T-cell (primary cell): ENCODE measurements around the gene TRIM32. TPM values are rescaled to one million over a fixed set of nuclear protein-coding genes. Genes with fewer than 3 reads are reported as not detected.

Experiments used
- ATAC-seq, 4 experiments: fragments of 200-7000 bp in 3 of 4; fragments of 150-1000 bp in 1 of 4; cut with Tn5 transposase; replicated peaks in 1 of 4; 1 replicate in 3 of 4; 2 replicates in 1 of 4; pipeline ENCODE4 v1.10.0; 2021; ENCODE audit warnings: moderate library complexity in 3 of 4, mild to moderate bottlenecking in 2 of 4, moderate number of reproducible peaks in 1 of 4
- CTCF ChIA-PET, 2 donors: fragments of 300-600 bp; sonication (Branson Sonifier 250); formaldehyde crosslinking; loops; one replicate each; lab custom pipeline; 2022; ENCODE audit warnings: antibody characterized with exemption in 2 of 2; lab: Charles Lee
- POLR2A ChIA-PET, 2 donors: fragments of 300-600 bp; sonication (Branson Sonifier 250); formaldehyde crosslinking; loops; one replicate each; lab custom pipeline; 2022; ENCODE audit warnings: antibody characterized with exemption in 2 of 2; lab: Charles Lee
- DNase-seq, 35 experiments: peaks; one replicate each; pipeline versions ENCODE4 v3.0.0 to v3.0.0-alpha.2; 2013 to 2023
- H3K27ac ChIP-seq: one replicate; pipeline ENCODE4 v1.5.1; 2013; ENCODE audit warnings: low read length
- H3K27me3 ChIP-seq, 2 experiments: replicated peaks in 1 of 2; 1 replicate in 1 of 2; 2 replicates in 1 of 2; pipeline versions ENCODE4 v1.6.1 to v1.7.0; 2013; ENCODE audit warnings: low read length in 1 of 2, mixed read lengths in 1 of 2; ENCODE audit not compliant: control insufficient read depth in 2 of 2, insufficient read depth in 2 of 2; ENCODE audit errors: extremely low read depth in 1 of 2
- H3K36me3 ChIP-seq, 2 donors: 1 replicate in 1 of 2; 2 replicates in 1 of 2; pipeline versions ENCODE4 v1.6.1 to v1.7.0; 2013; ENCODE audit warnings: low read length in 1 of 2; ENCODE audit not compliant: control insufficient read depth in 2 of 2, insufficient read depth in 1 of 2; ENCODE audit errors: extremely low read depth in 1 of 2
- H3K4me1 ChIP-seq, 2 experiments: 1 replicate in 1 of 2; 2 replicates in 1 of 2; pipeline versions ENCODE4 v1.6.1 to v1.7.0; 2013; ENCODE audit warnings: low read length in 2 of 2, mixed read lengths in 1 of 2; ENCODE audit not compliant: insufficient read depth in 2 of 2, control insufficient read depth in 1 of 2; ENCODE audit errors: extremely low read depth in 1 of 2
- H3K4me3 ChIP-seq, 2 donors: 1 replicate in 1 of 2; 2 replicates in 1 of 2; pipeline versions ENCODE4 v1.5.1 to v1.7.0; 2013; ENCODE audit warnings: mild to moderate bottlenecking in 2 of 2, low read length in 1 of 2, moderate library complexity in 1 of 2; ENCODE audit not compliant: control insufficient read depth in 1 of 2; ENCODE audit errors: extremely low read depth in 1 of 2
- H3K9me3 ChIP-seq: 2 replicates; pipeline ENCODE4 v1.7.0; 2013
- H3K27ac Mint-ChIP-seq, 2 donors: one replicate each; pipeline ENCODE4 v1.8.0; 2020 to 2021; ENCODE audit warnings: mild to moderate bottlenecking in 2 of 2, mixed read lengths in 2 of 2
- H3K27me3 Mint-ChIP-seq, 2 donors: one replicate each; pipeline ENCODE4 v1.8.0; 2021 to 2022; ENCODE audit warnings: mixed read lengths in 2 of 2
- H3K36me3 Mint-ChIP-seq: one replicate; pipeline ENCODE4 v1.8.0; 2021; ENCODE audit warnings: mixed read lengths
- H3K4me1 Mint-ChIP-seq, 3 donors: one replicate each; pipeline ENCODE4 v1.8.0; 2020 to 2022; ENCODE audit warnings: mixed read lengths in 3 of 3, mild to moderate bottlenecking in 1 of 3
- H3K4me3 Mint-ChIP-seq, 3 donors: one replicate each; pipeline ENCODE4 v1.8.0; 2020 to 2022; ENCODE audit warnings: mild to moderate bottlenecking in 3 of 3, mixed read lengths in 3 of 3, moderate library complexity in 3 of 3
- H3K9me3 Mint-ChIP-seq, 3 donors: one replicate each; pipeline ENCODE4 v1.8.0; 2020 to 2022; ENCODE audit warnings: mixed read lengths in 3 of 3
- WGBS: methylation state at CpG from one replicate; pipeline ENCODE4 v1.1.5; 2013; ENCODE audit warnings: missing lambda C conversion rate; ENCODE audit not compliant: insufficient coverage; 5-methylcytosine and 5-hydroxymethylcytosine counted together
- total RNA-seq, 35 experiments: library from RNA in 6 of 35; stranded (reverse) in 6 of 35; fragments of 120-200 nt in 1 of 35; gene quantifications; one replicate each; pipeline versions ENCODE4 v1.2.1 to v1.2.4 and lab custom pipeline; 2013 to 2026

Gene TRIM32
- total RNA-seq, 5 donors from 2014 or later (not counting 1 experiment from before 2014, with no cell fraction given): 7.7 to 23.4 (median 19.8) TPM

DNA sequence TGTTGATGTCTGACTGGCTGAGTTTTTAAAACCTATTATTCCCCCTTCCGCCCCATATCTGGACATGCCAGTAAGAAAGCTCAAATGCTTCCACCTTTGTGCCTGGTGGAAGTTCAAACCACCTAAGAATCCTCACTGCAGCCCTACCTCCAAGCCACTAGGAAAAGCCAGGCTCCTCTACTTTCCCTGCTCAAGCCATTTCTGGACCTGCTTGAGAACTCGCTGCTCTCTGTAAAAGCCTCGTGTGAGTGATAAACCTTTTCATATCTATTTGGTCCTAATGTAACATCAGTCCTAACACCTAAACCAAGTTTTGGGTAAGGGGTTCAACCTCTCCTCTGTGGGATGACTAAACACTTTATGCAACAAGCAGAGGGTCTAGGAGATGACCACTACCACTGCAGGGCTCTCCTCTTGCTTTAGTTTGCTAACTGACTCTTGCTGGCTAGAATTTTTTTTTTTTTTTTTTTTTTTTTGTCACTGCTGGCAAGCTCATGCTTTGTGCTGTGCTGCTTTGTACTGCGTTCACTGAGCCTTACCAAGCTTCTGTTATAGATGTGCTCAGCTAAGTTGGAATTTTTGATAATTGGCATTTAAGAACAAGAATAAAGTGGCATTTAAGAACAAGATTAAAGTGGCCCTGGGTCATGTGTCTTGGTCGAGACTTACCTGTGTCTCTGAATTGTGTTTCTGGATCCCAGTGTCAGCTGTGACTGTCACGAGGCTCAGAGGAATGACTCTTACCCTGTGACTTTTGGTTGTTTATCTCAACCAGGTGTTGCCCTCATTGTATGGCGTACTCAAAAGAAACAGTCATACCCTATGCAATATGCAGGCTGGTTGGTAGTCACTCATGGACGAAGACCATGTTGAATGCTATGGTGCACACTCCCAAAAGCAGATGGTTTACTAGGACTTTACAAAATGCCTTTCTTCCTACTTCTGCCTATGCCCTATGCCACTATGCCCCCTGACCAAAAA, 19.5 kb downstream of the TRIM32 start:
- WGBS: 97% methylated on average over 5 of the region's 8 CpGs
- H3K4me3 Mint-ChIP-seq: no peak overlapping the region
- Histone ChIP-seq H3K27me3 (no peaks in the 10 kb centered on the region), H3K36me3 (no peaks in the 10 kb centered on the region), H3K9me3 (no peaks in the 10 kb centered on the region), H3K4me3 (no peak overlapping the region), H3K27ac (no peak overlapping the region), H3K4me1 (peaks cover 0 to 7% of the 10 kb centered on the region in 2 experiments)
- peaks cover 0 to 2% (median 0%) of the 10 kb centered on the region in 3 donors for H3K9me3 Mint-ChIP-seq
- H3K4me1 Mint-ChIP-seq: peaks cover 10 to 11% (median 10%) of the 10 kb centered on the region in 3 donors
- no peak overlapping the region for H3K27ac Mint-ChIP-seq
- POLR2A ChIA-PET: interaction anchor here in 1 of 2 donors (0.6 kb wide), 1 partner anchor 16 kb away, joined by 11 read pairs; no protein-coding TSS in a partner anchor
- H3K36me3 Mint-ChIP-seq: peaks cover 21% of the 10 kb centered on the region
- H3K27me3 Mint-ChIP-seq: no peaks in the 10 kb centered on the region
- CTCF ChIA-PET: no interaction called here
- no peak for ATAC-seq
- DNase-seq: no peak

DNA sequence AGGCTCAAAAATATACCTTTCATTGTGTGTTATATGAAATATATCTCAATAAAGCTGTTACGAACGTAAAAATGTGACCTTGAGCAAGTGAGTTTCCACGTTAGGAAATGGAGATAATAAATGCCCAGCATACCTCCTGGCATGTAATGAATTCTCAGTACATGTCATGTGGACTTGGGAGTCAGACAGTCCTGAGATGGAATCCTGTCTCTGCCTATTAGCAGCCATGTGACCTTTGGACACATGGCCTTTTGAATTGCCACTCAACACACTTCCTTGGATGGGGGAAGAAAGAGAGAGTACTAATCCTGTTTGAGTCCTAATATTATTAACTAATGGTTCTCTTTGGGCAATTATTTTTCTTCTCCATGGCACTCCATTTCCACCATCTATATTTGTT, 25.7 kb downstream of the TRIM32 start:
- ChIA-PET CTCF (no interaction called here), POLR2A (no interaction called here)
- DNase-seq (no peak), ATAC-seq (no peak)
- WGBS: 86% methylated on average over 3 of the region's 3 CpGs
- peaks cover 0 to 5% (median 2%) of the 10 kb centered on the region in 3 donors for H3K4me1 Mint-ChIP-seq
- no peak overlapping the region for H3K4me3 Mint-ChIP-seq
- Histone ChIP-seq H3K27ac (no peak overlapping the region), H3K27me3 (no peaks in the 10 kb centered on the region), H3K36me3 (no peaks in the 10 kb centered on the region), H3K9me3 (no peaks in the 10 kb centered on the region), H3K4me1 (peaks cover 0 to 4% of the 10 kb centered on the region in 2 experiments), H3K4me3 (no peak overlapping the region)
- no peaks in the 10 kb centered on the region for H3K9me3 Mint-ChIP-seq
- H3K27me3 Mint-ChIP-seq: no peaks in the 10 kb centered on the region
- no peak overlapping the region for H3K27ac Mint-ChIP-seq
- no peaks in the 10 kb centered on the region for H3K36me3 Mint-ChIP-seq

DNA sequence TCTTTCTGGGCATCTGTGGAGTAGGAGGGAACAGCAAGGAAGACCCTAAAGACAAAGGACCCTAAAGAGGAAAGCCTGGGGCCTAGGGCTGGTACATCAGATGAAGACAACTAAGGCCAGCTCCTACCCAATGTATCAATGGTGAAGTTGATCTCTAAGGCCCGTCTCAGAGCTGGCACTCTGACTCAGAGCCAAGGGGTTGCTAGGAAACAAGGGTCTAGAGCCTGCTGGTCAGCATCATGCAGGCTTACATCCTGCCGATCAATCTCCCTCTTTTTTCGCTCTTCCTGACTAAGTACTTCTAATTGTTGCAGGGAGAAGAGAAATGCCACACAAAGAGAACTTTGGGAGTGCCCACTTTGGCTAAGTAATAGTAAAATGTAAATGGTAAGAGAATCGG, 26.2 kb downstream of the TRIM32 start:
- DNase-seq (no peak), ATAC-seq (no peak)
- Mint-ChIP-seq H3K4me1 (peaks cover 0 to 5% (median 2%) of the 10 kb centered on the region in 3 donors), H3K27ac (no peak overlapping the region), H3K4me3 (no peak overlapping the region), H3K36me3 (no peaks in the 10 kb centered on the region), H3K27me3 (no peaks in the 10 kb centered on the region), H3K9me3 (no peaks in the 10 kb centered on the region)
- Histone ChIP-seq H3K4me1 (peaks cover 0 to 5% of the 10 kb centered on the region in 2 experiments), H3K27me3 (no peaks in the 10 kb centered on the region), H3K4me3 (no peak overlapping the region), H3K9me3 (no peaks in the 10 kb centered on the region), H3K27ac (no peak overlapping the region), H3K36me3 (no peaks in the 10 kb centered on the region)
- ChIA-PET CTCF (no interaction called here), POLR2A (no interaction called here)
- WGBS: 100% methylated on average over 1 of the region's 4 CpGs

DNA sequence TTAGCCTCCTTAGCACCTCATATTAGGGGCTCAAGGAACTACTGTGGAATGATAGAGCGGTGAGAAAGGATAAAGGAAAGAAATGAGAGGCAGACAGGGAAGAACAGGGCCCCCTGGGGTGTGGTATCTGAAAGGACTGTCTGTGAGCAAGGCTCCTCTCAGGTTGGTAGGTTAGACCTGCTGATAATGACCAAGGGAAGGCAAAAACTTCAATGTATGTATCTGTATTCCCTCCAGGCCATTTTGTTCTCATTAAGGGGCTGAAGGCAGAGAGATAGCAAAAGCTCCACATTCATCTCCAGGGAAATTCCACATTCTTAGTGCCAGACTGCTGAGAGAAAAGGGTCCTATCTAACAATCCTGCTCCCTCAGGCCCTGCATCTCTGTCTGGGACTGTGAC, 28.6 kb downstream of the TRIM32 start:
- no peaks in the 10 kb centered on the region for H3K27me3 ChIP-seq
- no peaks in the 10 kb centered on the region for H3K9me3 ChIP-seq
- Mint-ChIP-seq H3K36me3 (peaks cover 10% of the 10 kb centered on the region), H3K27me3 (no peaks in the 10 kb centered on the region), H3K4me3 (no peak overlapping the region), H3K9me3 (no peaks in the 10 kb centered on the region), H3K4me1 (peaks cover 0 to 5% (median 2%) of the 10 kb centered on the region in 3 donors), H3K27ac (no peak overlapping the region)
- H3K36me3 ChIP-seq: no peaks in the 10 kb centered on the region
- ChIA-PET CTCF (no interaction called here), POLR2A (no interaction called here)
- H3K4me3 ChIP-seq: no peak overlapping the region
- H3K27ac ChIP-seq: no peak overlapping the region
- peaks cover 0 to 5% of the 10 kb centered on the region in 2 experiments for H3K4me1 ChIP-seq
- ATAC-seq (no peak), DNase-seq (no peak)
- WGBS: no CpG with 5 or more reads among the region's 1 CpG

DNA sequence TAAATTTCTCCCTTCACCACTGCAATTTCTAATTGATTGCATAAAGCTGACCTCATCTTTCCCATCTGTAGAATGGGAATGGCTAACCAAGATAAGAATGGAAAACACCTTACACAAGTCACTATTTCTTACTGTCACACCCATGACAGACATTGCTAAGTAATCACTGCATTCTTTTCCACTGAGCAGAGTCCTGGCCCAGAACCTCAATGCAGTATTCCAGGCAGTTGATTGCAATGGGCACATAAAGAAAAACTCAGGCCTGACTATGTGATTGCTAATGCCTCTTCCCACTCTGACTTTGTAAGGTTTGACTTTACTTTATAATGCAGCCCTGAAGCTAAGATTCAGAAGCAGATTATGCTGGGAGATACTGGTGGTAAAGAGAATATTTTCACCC, 29.3 kb downstream of the TRIM32 start:
- H3K36me3 Mint-ChIP-seq: peaks cover 10% of the 10 kb centered on the region
- CTCF ChIA-PET: no interaction called here

DNA sequence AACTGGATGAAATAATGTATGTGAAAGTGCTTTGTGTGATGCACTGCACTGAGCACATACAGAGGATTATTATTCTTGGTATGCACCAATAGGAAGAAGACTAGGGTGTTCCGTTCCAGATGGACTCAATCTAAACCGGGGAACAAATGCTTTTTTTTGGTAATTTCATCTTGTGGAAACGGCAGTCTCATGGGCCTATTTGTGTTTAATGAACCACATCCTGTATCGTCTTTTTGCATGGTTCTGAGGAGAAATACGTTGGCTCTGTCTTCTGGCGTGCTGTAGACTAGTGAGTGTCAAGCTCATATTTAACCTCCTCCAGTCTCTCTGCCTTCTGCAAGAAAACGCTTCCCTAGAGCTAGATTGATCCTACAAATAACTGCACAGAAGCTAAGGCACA, 30.0 kb downstream of the TRIM32 start:
- no peaks in the 10 kb centered on the region for H3K9me3 Mint-ChIP-seq
- H3K4me3 Mint-ChIP-seq: no peak overlapping the region
- WGBS: 100% methylated on average over 1 of the region's 7 CpGs
- no peak overlapping the region for H3K4me3 ChIP-seq
- H3K4me1 ChIP-seq: peaks cover 0 to 5% of the 10 kb centered on the region in 2 experiments
- H3K36me3 ChIP-seq: no peaks in the 10 kb centered on the region
- DNase-seq (no peak), ATAC-seq (no peak)
- H3K27ac ChIP-seq: no peak overlapping the region
- no peaks in the 10 kb centered on the region for H3K9me3 ChIP-seq
- no peaks in the 10 kb centered on the region for H3K27me3 ChIP-seq
- H3K27me3 Mint-ChIP-seq: peaks cover 0 to 3% of the 10 kb centered on the region in 2 donors
- H3K4me1 Mint-ChIP-seq: peaks cover 0 to 5% (median 2%) of the 10 kb centered on the region in 3 donors
- no peak overlapping the region for H3K27ac Mint-ChIP-seq
- CTCF ChIA-PET: no interaction called here
- H3K36me3 Mint-ChIP-seq: peaks cover 10% of the 10 kb centered on the region
- POLR2A ChIA-PET: no interaction called here

More for the DNA sequence above, 29.3 kb downstream of the TRIM32 start:
- peaks cover 0 to 5% (median 2%) of the 10 kb centered on the region in 3 donors for H3K4me1 Mint-ChIP-seq
- no peak overlapping the region for H3K4me3 Mint-ChIP-seq
- POLR2A ChIA-PET: no interaction called here
- no peak for ATAC-seq
- no peak for DNase-seq
- Histone ChIP-seq H3K9me3 (no peaks in the 10 kb centered on the region), H3K4me3 (no peak overlapping the region), H3K36me3 (no peaks in the 10 kb centered on the region), H3K27me3 (no peaks in the 10 kb centered on the region), H3K4me1 (peaks cover 0 to 5% of the 10 kb centered on the region in 2 experiments), H3K27ac (no peak overlapping the region)
- peaks cover 0 to 3% of the 10 kb centered on the region in 2 donors for H3K27me3 Mint-ChIP-seq
- H3K9me3 Mint-ChIP-seq: no peaks in the 10 kb centered on the region
- no peak overlapping the region for H3K27ac Mint-ChIP-seq
